ENCODE measurements around the gene C9. TPM values are rescaled to one million over a fixed set of nuclear protein-coding genes. Genes with fewer than 3 reads are reported as not detected.

C9 gene
- total RNA-seq (2022; extraction: Qiagen RNA extraction) = not detected in 5 replicates

DNA sequence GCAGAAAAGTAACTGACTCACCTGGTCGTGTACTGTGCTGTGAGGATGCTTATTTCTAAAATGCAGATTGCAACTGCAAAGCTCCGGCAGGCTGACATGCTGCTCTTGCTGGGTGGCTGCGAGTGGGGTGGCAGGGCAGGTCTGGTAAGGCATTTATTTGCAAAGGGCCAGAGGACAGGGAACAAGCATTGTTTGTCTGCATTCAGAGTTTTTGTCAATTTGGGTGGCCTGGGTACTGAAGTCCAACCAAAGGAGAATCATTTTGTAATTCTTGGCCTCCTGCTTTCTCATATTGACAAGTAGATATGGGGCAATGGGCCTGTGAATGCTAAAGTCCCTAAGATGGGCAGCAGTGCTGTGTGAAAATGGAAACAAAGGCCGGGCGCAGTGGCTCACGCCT lies at the start of gene C9:
Gene C9, minus strand, starts transcription at position 129 of the 400 bp plus-strand sequence. Its CDS starts 31 bp downstream, at position 98.

Other genes starting within 250 kb of the C9 start
- gene FYB1, start 144.9 kb downstream of the C9 start, total RNA-seq (2022; extraction: Qiagen RNA extraction) = 10.0 to 19.8 TPM (median 13.9 TPM) in 5 replicates
- gene DAB2, start 60.5 kb upstream of the C9 start, total RNA-seq (2022; extraction: Qiagen RNA extraction) = 9.0 to 10.9 TPM (median 10.3 TPM) in 5 replicates

Data from A549 treated with CORT108297 at 1 μM for 4 hours (cell line).